SW 1271 (cell line): ENCODE measurements around the gene MLYCD.
A peak's percentile ranks its signal among the peaks of the same experiment; 100 is the strongest.

Experiments used
- DNase-seq, 2 experiments: peaks; one replicate each; lab custom pipeline; 2025; lab: John Stamatoyannopoulos, UW

The MLYCD gene

DNA sequence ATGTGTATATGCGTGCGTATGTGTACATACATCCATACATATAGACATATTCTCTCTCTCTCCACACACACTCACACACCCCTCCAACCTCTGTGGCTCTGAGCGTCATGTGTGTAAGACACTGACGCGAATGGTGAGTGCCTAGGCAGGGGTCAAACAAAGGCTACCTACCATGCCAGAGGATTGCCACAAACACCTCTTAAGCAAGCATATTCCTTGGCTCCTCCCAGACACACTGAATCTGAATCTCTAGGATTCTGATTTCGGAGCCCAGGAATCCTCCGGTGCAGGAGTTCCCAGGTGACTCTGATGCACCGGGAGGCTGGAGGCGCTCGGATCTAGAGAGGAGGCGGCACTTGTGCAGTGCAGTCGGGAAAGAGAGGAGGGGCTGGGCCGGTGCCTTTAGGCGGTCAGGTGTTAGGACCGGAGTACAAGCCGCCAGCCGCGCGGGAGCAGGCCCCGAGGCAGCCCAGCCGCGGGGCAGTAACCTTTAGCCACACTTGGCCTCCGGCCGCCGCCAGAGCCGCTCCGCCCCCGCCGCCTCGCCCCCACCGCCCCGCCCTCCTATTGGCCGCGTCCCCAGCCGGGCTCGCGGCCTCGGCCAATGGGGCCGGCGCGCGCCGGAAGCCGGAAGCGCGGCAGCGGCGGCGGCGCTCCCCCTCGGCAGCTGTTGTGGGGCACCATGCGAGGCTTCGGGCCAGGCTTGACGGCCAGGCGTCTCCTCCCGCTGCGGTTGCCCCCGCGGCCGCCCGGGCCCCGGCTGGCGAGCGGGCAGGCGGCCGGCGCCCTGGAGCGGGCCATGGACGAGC, at the start of gene MLYCD:
Gene MLYCD, plus strand, starts transcription at position 653 of the 809 bp plus-strand sequence. Its CDS starts 30 bp downstream, at position 683.
- DNase-seq = peak; percentile 22 to 60

- DNase-seq = no peak
Observed at GRCh38 chr16:83849421-83849820, 49.5 kb upstream of the MLYCD start.

DNA sequence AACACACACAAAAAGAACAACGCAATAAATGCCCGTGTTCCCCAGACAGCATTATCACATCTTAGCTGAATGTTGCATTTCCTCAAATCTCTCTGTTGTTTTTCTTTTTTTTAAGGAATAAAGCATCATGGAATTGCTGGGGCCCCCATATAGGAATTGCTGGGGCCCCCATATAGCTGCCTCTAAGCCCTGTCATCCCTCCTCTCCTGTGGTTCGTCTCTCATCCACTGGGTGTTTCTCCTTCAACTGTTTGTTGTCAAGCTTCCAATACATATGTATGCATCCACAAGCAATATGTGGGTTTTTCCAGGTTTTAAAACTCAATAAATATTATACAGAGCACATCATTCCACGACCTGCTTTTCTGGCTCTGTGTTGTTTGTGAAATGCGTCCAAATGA, 48.0 kb upstream of the MLYCD start:
- no peak for DNase-seq

- DNase-seq = no peak
Observed at GRCh38 chr16:83851473-83851872, 47.4 kb upstream of the MLYCD start.

DNA sequence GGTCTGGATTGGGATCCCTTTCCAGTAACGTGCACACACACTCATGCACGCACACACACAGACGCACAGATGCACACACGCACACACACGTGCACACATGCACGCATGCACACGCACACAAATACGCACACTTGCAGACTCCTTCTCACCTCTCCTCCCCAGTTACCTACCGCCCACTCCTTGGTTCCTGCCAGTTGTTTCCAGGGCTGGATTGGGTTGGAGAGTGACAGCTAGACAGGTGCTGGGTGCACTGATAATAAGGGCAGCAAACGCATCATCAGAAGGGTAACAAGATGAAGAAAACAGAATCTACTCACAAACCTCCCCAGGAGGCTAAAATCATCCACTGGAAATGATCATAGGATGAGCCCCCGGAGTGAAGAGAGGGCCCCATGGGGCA, 46.1 kb upstream of the MLYCD start:
- no peak for DNase-seq

DNA sequence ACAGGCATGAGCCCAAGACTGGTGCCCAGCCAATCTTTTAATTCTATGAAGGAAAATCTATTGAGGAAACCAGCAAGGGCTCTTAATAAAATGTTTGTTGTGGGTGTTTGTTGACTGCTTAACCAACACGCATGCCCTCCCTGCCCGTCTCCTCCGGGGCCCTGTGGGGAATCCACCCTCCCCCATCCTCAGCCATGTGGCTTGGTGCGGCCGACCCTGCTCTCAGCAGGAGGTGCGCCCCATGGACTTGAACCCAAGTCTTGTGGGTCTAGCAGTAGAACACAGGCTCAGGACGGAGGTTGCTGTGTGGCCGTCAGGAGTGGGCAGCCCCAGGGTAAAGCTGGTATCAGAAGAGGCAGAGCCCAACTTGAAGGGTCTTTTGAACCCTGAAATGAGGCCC, 45.1 kb upstream of the MLYCD start:
- DNase-seq = no peak

GRCh38 chr16:83854420-83854819, 44.5 kb upstream of the MLYCD start:
- DNase-seq = no peak

GRCh38 chr16:83856792-83857191, 42.1 kb upstream of the MLYCD start:
- DNase-seq = no peak

GRCh38 chr16:83859265-83859664, 39.6 kb upstream of the MLYCD start:
- DNase-seq = no peak

GRCh38 chr16:83862661-83863060, 36.3 kb upstream of the MLYCD start:
- no peak for DNase-seq

DNA sequence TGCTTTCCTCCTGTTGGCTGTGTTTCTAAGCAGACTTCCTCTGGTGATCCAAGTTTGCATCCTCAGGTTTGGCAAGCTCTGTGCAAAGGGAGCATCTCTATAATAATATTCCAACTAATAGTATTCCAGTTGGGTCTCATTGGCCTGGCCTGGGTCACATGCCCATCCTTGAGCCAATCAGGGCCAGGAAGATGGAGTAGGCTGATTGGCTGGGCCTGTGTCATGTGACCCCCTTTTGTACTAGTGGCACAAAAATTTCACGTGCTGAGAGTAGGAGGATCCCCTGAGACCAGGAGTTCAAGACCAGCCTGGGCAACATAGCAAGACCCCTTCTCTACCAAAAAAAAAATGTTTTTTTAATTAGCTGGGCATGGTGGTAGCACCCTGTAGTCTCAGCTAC, 35.2 kb upstream of the MLYCD start:
- no peak for DNase-seq

GRCh38 chr16:83870830-83871229, 28.1 kb upstream of the MLYCD start:
- DNase-seq = no peak

DNA sequence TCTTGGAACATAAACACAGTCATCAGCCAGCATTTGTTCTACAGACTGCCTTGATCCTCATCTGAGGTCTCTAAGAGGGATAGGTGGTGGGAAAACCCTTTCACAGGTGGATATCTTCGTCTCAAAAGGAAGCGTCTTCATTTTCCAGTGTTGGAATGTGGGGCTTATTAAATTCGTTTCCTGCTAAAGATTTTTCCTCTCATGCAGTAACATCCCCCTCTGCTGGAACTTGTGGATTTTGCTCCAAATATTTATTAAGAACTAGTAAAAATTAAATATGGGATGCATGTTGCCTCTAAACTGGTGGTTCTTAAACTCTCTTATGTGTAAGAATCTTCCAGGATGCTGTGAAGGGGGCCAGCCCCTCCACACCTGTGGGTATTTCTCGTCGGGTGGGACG, 20.1 kb upstream of the MLYCD start:
- peak in 1 of 2 experiments; percentile 26 for DNase-seq

- no peak for DNase-seq
Observed at GRCh38 chr16:83882163-83882885, 16.6 kb upstream of the MLYCD start.

DNA sequence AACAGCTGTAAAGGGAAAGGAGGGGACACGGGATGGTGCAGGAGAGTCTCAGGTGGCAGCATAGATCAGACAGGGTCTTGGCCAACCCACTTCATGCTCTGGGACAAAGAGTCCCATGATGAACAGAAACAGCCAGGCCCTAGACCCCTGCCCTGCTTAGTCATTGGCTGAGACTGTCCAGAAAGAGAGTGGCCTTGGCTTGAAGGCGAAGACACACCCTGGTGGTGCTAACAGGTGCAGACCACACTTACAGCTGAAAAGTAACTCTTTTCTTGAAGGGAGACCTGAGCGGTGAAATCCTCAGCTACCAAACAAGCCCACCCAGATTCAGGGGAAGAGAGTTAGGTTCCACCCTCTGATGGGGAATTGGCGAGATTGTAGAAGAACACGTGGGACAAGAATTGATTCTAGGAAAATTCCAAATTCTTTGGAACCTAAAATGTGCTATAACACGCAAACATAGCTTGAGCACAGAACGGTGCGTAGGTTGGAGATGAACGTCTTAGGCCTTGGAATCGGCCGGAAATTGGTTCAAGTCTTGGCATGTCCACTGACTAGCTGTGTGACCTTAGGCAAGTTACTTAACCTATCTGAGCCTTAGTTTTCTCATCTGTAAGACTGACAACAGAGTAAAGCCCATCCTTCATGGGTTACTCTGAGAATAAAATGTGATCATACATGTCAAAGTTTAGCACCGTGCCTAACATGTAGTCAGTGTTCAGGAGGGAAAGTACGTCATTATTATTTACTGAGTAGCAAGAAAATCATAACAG, 12.5 kb upstream of the MLYCD start:
- DNase-seq = no peak

- peak in 1 of 2 experiments; percentile 35 for DNase-seq
Observed at GRCh38 chr16:83887080-83887479, 11.8 kb upstream of the MLYCD start.

DNA sequence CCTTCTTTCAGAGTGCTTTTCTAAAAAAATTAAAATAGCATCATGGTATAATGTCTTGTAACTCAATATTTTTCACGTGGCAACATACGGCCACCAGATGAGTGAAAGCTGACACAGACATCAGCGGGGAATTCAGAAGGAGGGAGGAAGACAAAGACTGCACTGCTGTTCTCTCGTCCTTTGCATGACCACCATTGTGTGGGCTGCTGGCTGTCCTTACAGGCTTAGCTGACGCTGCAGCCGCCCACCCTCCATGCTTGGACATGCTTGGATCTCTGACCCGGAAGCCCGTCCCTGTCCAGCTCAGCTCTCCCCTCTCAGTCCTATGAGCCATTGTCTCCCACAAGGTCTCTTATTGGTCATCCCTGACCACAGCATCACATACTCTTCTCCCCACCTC, 11.4 kb upstream of the MLYCD start:
- DNase-seq = no peak

DNA sequence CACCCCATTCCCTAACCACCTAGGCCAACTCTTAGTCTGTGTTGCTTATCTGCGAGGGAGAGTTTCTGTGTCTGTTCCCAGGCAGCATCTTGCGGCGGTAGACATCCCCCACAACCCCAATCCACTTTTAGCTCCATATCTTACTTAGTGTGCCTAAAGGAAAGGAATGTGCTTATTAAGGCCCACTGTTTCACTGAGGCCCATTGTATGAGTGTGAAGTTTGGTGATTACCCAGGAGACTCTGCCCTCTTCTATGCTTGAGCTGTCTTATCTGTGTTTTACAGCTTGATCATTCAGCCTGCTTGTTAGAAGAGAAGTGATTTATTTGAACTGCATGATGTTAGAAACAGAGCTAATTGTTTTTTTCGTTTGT, 10.3 kb upstream of the MLYCD start:
- DNase-seq = no peak

DNA sequence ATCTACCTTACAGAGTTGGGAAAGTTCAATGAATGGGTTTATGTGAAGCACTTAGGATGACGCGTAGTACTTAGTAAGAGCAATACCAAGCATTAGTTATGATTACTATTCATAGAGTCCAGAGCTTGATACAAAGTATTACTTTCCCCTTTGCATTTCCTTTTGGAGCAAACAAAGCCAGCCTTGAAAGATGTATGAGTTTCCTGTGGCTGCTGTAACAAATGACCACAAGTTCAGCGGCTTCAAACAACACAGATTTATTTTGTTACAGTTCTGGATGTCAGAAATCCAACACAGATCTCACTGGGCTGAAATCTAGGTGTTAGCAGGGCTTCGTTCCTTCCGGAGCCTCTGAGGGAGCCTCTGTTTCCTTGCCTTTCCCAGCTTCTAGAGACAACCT, 8.6 kb upstream of the MLYCD start:
- no peak for DNase-seq

DNA sequence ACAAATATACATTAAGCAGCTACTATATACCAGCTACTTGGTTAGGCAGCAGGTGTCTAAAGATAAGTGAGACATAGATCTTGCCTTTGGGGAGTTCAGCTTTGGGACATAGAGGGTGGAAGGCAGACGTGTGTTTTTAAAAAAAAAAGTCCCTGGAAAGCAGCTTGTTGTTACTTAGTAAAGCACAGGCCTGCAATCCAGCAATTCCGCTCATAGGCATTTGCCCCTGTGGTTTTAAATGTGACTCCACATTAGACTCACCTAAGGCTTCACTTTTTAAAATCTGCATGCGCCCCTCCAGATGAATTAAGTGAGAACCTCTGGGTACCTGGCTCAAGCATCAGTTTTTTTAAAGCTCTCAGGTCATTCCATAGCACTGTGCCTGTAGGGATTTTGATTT, 7.2 kb upstream of the MLYCD start:
- DNase-seq = no peak

DNA sequence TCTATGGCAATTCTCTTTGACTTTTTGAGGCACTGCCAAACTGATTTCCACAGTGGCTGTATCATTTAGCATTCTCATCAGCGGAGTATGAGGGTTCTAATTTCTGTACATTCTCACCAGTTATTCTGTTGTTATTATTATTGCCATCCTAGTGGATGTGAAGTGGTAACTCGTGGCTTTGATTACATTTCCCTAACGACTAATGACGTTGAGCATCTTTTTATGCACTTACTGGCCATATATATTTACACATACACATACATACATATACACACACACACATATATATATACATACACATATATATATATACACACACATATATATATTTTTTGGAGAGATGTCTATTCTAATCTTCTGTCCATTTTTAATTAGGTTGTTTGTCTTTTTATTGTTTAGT, 3.7 kb upstream of the MLYCD start:
- DNase-seq = no peak

DNA sequence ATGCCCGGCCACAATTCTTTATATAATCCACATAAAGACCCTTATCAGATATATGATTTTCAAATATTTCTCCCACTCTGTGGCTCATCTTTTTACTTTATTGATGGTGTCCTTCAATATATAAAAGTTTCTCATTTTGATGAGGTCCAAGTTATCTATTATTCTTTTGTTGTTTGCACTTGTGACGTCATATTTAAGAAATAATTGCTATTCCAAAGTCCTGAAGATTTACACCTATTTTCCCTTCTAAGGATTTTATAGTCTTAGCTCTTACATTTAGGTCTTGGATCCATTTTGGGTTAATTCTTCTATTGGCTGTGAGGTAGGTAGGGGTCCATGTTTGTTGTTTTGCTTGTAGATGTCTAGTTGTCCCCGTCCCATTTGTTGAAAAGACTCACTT, 3.0 kb upstream of the MLYCD start:
- no peak for DNase-seq
